NCI-H526 (cell line): Measurements from ENCODE around the gene DDAH1.
"Not testable (repeated sequence)": the region's sequence is repeated elsewhere in the genome, so short reads cannot be mapped to it uniquely, and the experiment has no call there.

Source experiments
- DNase-seq, 2 experiments: peaks; one replicate each; lab custom pipeline; 2025; lab: John Stamatoyannopoulos, UW

The DDAH1 gene

GRCh38 chr1:85465099-85465785 lies at the start of gene DDAH1:
Gene DDAH1 (minus strand): TSS chr1:85465159. CDS start chr1:85465045, 114 bp downstream.
- peak; percentile 67 to 92 for DNase-seq

GRCh38 chr1:85513998-85514397 lies 49.0 kb upstream of the DDAH1 start:
- DNase-seq = not testable (repeated sequence)

GRCh38 chr1:85504417-85504816 lies 39.5 kb upstream of the DDAH1 start:
- no peak for DNase-seq

- peak; percentile 4 to 38 for DNase-seq
Observed at GRCh38 chr1:85502625-85503083, 37.7 kb upstream of the DDAH1 start.

- no peak for DNase-seq
Observed at GRCh38 chr1:85502171-85502570, 37.2 kb upstream of the DDAH1 start.

- DNase-seq = no peak
Observed at GRCh38 chr1:85501355-85501898, 36.5 kb upstream of the DDAH1 start.

GRCh38 chr1:85496941-85497582 lies 32.1 kb upstream of the DDAH1 start:
- no peak for DNase-seq

GRCh38 chr1:85495556-85495955 lies 30.6 kb upstream of the DDAH1 start:
- DNase-seq = no peak

- DNase-seq = no peak
Observed at GRCh38 chr1:85494904-85495266, 29.9 kb upstream of the DDAH1 start.

- peak; percentile 63 to 81 for DNase-seq
Observed at GRCh38 chr1:85494074-85494903, 29.3 kb upstream of the DDAH1 start.

GRCh38 chr1:85490270-85490985 lies 25.5 kb upstream of the DDAH1 start:
- DNase-seq = no peak

- no peak for DNase-seq
Observed at GRCh38 chr1:85488126-85488525, 23.2 kb upstream of the DDAH1 start.

GRCh38 chr1:85485516-85485915 lies 20.6 kb upstream of the DDAH1 start:
- no peak for DNase-seq

- no peak for DNase-seq
Observed at GRCh38 chr1:85484716-85485115, 19.8 kb upstream of the DDAH1 start.

- DNase-seq = no peak
Observed at GRCh38 chr1:85484264-85484663, 19.3 kb upstream of the DDAH1 start.

GRCh38 chr1:85481688-85482087 lies 16.7 kb upstream of the DDAH1 start:
- no peak for DNase-seq

GRCh38 chr1:85480566-85480965 lies 15.6 kb upstream of the DDAH1 start:
- DNase-seq = no peak

GRCh38 chr1:85479491-85479890 lies 14.5 kb upstream of the DDAH1 start:
- no peak for DNase-seq

GRCh38 chr1:85478366-85478765 lies 13.4 kb upstream of the DDAH1 start:
- DNase-seq = no peak

GRCh38 chr1:85475055-85475454 lies 10.1 kb upstream of the DDAH1 start:
- DNase-seq = no peak

- no peak for DNase-seq
Observed at GRCh38 chr1:85473390-85473789, 8.4 kb upstream of the DDAH1 start.

- no peak for DNase-seq
Observed at GRCh38 chr1:85471558-85471957, 6.6 kb upstream of the DDAH1 start.
